Occipital lobe (tissue), 2 donors: ENCODE data around the gene ZNF746. TPM values are rescaled to one million over a fixed set of nuclear protein-coding genes. Genes with fewer than 3 reads are reported as not detected.
"Not testable (repeated sequence)": the region's sequence is repeated elsewhere in the genome, so short reads cannot be mapped to it uniquely, and the experiment has no call there.

Source experiments
- DNase-seq: peaks from one replicate; lab custom pipeline; 2025; lab: John Stamatoyannopoulos, UW
- total RNA-seq: library from RNA; depleted of rRNA; stranded (reverse); fragments of >200 nt; gene quantifications from one replicate; pipeline ENCODE4 v1.2.3, GENCODE V29; 2014

ZNF746 gene
- total RNA-seq, 1 donor from 2014 or later = 27.3 TPM

DNA sequence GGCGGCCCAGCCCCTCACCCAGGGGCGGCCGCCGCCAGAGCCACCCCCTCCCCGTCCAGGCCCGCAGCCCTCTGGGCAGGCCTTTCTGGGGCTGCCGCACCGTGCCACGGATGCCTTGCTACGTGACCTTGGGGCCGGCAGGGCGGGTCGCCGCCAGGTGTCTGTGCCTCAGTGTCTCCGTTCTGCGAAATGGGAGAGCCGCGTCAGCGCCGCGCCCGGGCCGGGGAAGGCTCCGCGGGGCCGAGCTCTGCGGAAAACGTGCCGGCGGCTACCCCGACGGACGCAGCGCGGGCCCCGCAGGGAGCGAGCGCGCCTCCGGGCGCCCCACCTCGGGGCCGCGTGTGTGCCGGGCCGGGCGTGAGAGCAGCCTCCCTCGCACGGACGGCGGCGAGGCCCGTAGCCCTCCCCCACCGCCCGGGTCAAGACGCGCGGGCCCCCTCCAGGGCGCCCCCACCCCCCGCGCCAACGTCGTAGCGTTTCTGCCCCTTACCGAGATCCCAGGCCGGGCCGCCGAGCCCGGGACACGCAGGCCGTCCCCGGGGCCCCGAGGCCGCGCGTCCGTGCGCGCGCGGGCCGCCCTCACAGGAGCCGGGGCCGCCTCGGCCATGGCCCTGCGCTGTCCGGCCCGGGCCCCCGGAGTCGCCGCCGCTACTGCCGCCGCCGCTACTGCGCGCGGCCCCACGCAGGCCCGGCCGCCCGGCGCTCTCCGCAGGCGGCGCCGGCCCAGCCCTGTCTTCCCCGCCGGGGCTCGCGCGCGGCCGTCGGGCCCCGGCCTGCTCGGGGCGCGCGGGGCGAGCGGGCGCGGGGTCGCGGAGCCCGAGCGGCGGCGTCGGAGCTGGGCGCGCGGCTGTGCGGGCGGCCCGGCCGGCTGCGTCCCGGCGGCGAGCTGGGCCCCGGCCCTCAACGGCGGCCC, 37.8 kb downstream of the ZNF746 start:
- no peak for DNase-seq

DNA sequence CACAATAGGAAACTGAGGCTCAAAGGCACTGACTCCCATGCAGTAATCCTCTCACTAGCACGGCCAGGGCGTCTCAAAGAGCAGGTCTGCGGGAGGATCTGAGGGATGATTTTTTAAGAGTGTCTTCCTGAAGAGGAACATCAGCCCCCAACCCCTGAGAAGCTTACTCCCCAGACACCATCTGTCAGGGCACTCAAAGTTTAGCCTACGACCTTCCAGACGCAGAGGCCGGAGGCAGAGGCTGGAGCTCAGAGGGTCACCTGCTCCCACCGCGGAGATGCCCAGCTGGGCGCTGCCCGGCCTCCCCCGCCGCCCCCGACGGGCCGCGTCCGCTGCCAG, 38.4 kb downstream of the ZNF746 start:
- DNase-seq = no peak

DNA sequence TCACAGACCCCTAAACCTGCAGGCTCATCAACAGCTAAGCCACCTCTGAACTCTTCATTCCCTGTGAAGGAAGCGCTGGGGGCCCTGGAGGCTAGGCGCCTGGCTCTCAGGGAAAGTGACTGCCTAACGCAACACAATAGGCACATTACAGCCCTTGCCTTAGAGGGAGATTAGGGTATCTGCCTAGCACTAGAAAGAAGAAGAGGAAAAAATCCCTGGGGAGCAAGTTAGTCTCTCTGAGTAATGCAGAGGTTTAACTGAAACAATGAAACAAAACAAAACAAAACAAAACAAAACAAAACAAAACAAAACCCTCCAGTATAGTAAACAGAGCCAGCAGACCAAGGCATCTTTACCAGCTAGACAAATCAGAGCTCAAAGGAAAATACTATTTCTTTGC, 39.4 kb downstream of the ZNF746 start:
- no peak for DNase-seq

DNA sequence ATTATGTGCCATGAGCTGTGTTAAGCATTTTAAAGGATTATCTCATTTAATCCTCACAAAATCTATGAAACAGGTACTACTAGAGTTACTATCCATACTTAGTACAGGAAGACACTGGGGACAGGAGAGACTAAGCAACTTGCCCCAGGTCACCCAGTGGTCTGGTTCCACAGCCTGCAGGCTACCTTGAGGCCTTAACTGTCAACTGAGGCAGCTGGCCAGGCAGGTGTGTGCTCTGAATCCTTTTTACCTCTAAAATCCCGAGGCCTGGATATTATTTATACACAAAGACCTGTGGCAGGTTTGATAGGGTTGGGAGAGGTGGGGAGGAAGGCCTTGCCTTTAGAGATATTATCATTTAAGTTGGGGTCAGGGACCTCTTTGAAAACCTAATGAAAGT, 39.8 kb downstream of the ZNF746 start:
- no peak for DNase-seq

DNA sequence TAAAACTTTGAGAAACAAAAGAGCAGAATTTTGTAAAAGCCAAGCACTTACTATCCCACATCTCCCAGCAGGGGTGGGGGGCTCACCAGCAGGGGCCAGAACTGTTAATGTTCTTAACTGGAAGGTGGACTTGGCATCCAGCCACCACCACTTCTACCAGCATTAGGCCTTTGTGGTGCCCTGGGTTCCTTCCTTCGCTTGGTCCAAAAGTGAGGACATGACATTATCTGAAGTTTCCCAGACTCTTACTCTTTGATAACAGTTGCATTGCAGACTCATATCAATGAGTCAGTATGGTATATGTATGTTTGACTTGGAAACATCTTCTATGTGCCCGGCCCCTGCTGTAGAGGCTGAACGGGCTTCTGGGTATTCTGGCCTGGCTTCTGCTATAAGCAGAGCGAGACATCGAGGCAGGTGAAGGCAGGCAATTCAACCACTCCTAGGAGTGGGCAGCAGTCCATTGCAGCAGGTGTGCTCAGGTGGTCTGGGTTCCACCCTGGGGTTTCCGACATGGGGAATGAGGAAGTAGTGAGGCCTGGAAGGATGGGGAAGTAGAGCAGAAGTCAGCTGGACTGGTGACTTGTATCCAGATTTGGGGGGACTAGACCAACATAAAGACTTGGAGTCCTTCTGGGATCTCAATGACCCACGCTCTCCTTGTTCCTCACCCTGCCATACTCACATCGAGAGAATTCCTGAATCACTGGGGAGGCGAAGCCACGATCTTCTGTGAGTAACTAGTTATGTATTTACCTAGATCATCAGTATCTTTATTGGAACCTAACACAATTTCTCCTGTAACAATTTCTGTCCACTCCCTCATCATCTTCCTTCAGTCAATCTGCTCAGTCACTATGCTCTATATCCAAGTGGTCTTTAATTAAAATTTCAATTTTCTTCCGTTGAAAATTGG, 40.8 kb downstream of the ZNF746 start:
- no peak for DNase-seq

DNA sequence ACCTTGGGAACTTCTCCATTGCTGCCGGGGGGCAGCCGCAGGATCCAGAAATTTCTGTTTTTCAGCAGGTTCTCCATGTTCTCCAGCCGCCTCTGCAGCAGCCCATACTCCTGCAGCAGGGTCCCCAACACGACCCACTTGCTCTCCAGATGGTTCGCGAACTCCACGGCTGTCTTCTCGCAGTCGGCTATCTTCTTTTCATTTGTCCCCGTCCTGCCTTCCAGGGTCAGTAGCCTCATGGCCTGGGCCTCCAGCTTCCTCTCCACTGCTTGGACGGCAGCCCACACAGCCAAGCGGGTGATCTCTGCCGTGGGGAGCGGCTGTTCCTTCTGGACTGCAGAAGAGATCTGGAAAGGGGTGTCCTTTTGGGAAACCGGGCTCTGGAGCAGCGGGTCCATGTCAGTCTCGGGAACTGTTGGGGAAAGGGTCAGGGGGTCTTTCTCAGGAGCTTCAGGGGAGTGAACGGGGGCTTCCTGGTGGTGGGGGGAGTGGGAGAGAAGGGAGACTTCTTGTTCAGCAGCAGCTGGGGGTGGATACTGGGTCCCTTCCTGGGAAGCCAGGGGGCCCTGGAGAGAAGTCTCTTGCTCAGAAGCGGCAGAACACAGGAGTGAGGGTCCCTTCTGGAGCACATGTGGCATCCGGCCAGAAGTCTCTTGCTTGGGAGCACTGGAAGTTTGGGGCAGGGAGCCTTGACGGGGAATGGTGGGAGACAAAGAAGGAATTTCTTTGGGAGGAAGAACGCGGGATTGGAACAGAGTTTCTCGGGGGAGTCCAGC, 42.2 kb downstream of the ZNF746 start:
- no peak for DNase-seq

DNA sequence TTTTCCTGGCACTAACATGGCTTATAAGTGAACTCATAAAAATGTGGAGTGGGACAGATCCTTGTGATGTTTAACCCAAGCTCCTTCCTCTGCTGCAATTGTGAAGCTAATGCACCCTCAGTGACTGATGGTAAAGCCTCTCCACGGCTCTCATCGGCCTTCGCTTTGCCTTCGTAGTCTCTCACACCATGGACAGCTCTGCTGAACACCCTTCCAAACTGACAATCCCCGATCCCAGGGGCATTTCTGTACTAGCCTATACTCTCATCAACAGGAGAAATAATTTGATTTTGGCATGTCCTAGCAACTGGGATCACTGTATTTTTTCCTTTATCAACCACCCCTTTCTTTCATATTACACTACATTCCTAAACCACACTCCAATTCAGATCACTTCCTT, 42.9 kb downstream of the ZNF746 start:
- DNase-seq = no peak

DNA sequence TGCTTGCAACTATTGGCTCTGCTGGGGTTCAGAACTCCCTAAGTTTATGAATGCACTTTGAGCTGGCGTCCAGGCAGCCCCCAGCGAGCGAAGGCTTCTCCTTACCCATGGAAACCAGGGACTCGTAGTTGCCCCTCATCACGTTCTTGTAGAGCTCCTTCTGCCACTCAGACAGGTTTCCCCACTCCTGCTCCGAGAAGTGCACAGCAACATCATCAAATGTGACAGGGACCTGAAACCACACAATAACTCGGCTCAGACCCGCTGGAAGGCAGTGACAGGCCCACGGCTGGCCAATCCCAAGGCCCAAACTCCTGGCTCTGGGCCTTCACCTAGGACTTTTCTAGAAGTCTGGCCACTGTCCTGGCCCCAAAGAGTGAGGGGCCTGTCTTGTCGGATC, 43.6 kb downstream of the ZNF746 start:
- DNase-seq = no peak

DNA sequence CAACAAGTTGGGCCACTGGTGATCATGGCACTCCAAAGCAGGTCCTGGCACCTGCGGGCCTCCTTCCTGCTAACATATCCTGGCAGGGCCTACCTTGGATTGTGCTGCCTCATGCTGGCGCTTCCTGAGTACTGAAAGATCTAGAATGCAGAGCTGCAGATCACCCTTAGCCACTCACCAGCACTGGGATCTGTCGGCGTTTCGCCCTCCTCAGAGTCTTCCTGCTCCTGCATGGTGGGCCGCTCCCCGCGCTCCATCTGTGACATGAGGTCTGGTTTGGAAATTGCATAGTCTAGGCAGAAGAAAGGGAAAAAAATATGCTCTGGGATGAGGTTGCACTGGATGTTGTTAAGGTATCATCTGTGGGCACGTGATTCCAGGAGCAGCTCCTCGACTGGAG, 46.8 kb downstream of the ZNF746 start:
- DNase-seq = no peak

DNA sequence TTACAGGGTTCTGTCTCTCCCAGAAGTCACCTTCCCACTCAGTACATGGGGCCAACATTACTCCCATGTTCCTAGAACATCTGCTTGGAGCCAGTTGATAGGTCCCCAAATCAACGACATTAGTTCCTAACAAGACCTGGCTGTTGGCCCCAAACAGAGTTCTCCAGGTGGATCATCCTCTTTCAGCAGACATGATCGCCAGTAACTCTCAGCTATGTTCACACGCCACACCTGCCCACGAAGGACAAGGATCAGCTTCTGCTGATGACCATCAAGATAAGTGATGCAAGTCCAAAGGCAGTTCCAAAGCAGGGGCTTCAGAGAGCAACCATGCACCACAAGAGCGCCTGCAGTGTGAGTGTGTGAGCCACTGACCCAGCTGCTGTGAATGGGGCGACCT, 47.7 kb downstream of the ZNF746 start:
- no peak for DNase-seq

DNA sequence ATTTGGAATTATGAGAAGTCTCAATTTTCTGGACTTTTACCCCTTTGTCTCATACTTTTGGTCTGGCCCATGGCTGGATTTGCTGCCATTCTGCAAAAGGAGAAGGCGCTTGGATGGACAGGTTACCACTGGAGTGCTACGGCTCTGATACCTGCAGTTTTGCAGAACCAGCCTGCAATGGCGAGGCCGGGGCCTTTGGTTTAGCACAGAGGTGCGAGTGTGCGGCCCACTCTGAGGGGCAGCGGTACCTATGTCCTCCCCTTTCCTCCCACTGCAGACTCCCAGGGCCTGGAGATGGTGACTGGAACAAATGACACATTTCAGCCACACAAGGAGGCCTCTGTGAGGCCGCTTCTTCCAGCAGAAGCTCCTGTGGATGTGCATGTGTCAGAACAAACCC, 48.6 kb downstream of the ZNF746 start:
- no peak for DNase-seq

DNA sequence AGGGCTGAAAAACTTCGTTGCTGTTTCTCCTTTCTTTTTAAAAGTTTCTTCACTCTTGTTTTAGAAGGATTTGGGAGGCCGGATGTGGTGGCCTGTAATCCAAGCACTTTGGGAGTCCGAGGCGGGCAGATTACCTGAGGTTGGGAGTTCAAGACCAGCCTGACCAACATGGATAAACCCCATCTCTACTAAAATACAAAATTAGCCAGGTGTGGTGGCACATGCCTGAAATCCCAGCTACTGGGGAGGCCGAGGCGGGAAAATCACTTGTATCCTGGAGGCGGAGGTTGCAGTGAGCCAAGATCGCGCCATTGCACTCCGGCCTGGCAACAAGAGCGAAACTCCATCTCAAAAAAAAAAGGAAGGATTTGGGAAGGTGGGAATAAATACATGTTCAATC, 51.6 kb downstream of the ZNF746 start:
- DNase-seq = not testable (repeated sequence)

DNA sequence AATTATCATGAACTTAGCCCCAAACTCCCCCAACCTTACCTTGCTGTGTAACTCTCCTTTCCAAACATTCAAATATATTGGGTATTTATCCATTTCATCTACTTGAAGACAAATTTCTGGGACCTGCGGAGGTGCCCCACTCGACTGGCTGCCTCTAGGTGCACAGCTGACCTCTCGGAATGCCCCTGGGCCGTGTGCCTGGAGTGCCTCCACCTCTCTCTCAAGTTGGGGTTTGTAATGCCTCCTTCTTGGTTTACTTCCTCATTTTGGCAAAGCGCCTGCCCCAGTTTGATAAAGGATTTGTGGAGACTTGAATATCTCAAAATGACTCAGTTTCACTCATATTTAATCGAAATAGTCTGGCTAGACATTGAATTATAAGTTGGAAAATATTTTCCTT, 53.3 kb downstream of the ZNF746 start:
- no peak for DNase-seq

DNA sequence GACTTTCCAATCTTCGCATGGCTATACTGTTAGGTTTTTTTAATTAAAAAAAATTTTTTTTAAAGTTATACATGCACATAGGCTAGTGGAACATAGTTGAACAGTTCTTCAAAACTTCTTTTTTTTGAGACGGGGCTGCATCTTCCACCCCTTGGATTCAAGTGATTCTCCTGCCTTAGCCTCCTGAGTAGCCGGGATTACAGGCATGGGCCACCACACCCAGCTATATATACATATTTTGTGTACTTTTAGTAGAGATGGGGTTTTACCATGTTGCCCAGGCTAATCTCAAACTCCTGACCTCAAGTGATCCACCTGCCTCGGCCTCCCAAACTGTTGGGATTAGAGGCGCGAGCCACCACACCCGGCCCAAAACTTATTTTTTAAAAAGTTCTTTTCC, 54.1 kb downstream of the ZNF746 start:
- DNase-seq = no peak

DNA sequence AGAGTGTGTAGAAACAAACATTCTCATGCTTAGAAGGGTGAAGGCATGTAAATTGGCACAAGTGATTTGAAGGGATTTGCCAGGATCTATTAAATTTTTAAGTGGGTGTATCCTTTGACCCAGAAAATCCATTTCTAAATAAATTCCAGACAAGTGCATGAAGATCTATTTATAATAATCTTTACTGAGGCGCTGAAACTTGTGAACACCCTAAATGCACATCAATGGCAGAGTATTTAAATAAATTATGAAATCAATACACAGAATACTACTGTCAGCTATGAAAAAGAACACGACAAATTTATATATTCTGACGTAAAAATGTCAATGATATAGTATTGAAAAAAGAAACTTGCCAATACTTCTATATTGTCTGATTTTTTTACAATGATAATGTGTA, 54.7 kb downstream of the ZNF746 start:
- DNase-seq = no peak

DNA sequence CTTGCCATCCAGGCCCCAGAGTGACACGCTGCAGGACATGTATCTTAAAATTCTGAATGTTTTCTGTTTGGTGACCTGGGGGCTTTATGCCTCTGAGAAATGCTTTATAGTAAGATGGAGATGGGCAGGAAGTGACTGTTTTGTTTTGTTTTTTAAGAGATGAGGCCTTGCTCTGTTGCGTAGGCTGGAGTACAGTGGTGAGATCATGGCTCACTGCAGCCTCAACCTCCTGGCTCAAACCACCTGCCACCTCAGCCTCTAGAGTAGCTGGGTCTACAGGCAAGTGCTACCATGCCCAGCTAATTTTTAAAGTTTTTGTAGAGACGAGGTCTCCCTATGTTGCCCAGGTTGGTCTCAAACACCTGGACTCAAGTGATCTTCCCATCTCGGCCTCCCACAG, 57.4 kb downstream of the ZNF746 start:
- no peak for DNase-seq

DNA sequence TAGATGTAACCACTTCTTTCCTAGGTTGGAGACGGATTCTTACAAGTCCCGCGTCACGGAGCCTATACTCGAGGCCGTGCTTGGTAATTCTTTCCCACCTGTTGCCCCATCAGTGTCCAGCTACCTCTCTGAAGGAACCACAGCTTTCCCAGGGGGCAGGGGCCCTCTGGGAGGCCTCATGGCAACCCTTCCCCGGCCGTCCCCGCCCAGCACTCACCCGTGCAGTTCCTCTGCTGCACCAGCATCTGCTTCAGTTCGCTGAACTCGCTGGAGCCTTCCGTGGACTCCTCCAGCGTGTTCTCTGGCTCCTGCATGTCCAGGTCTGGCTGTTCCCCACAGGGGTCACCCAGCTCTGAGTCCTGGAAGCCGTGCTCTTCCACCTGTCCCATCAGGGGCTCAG, 61.3 kb downstream of the ZNF746 start:
- DNase-seq = no peak

DNA sequence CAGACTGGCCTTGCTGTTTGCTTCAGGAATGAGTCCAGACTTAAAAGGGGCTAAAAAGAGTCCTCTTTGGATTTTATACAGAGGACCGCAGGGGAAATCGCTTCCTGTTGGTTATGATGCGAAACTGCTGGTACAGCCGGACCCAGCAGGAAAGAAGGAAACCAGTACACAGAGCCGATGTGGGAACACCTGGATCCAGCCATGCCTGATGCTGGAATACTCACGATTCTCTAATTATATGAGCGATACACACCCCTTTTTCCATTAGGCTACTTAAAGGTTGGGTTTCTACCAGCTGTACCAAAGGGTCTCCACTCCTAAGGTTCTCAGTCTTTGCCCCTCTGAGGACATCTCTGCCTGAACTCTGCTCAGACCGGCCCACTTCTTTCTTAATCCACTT, 64.5 kb downstream of the ZNF746 start:
- DNase-seq = no peak

DNA sequence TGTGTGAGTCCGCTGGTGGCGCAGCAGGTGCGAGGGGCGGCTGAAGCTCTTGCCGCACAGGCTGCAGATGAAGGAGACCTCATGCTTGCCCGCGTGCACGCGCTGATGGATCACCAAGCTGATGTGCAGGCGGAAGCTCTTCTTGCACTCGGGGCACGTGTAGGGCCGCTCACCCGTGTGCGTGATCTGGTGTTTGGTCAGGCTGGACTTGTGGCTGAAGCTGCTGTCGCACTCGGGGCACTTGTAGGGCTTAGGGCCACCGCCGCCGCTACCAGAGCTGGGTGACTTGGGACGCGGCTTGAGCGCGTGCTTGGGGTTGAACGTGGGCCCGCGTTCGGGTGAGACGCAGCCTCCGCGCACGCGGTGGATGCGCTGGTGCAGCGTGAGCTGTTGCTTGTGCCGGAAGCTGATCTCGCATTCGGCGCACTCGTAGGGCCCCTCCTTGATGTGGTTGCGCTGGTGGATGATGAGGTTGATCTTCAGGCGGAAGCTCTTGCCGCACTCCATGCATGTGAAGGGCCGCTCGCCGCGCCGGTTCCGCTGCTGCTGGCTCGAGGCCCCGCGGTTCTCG, 65.4 kb downstream of the ZNF746 start:
- no peak for DNase-seq

DNA sequence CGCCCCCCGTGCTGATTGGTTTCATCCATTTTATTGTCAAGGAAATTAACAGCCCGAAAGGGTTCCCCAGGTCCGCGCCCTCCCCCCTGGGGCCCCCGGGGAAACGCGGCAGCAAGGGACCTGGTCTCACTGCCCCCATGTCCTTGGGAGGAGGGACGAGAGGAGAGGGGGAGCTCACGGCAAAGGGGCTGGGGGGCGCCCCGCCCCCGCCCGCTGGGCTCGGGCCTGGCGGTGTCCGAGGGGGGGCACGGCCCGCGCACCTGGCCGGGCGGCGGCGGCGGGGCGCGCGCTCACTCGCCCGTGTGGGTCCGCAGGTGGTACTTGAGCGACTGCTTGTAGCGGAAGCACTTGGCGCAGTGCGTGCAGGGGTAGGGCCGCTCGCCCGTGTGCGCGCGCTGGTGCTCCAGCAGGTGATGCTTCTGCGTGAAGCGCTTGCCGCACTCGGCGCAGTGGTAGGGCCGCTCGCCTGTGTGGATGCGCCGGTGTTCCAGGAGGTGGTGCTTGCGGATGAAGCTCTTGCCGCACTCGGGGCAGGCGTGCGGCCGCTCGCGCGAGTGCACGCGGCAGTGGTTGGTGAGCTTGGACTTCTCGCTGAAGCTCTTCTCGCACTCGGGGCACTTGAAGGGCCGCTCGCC, 66.0 kb downstream of the ZNF746 start:
- DNase-seq = no peak

DNA sequence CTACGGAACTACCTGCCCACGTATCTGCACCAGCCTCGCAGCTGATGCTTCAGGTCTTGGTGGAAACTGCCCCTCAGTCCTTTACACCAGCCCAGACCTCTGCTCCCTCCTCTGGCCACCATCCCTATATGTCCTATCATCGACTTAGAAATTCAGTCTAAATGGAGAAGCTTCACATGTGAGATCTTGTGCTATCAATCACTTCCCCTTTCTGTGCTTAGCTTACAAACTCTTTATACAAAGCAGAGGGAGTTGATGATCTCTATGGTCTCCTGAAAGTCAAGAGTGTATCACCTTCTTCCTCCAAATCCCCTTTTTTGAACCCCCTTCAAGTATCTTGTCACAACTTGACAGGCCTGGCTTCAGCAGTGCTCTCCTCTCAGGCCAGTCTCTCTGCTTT, 67.4 kb downstream of the ZNF746 start:
- no peak for DNase-seq
